ENCODE measurements around the gene NAV3. TPM values are rescaled to one million over a fixed set of nuclear protein-coding genes. Genes with fewer than 3 reads are reported as not detected.
A peak's percentile ranks its signal among the peaks of the same experiment; 100 is the strongest.

Gene NAV3
- total RNA-seq, 2 donors from 2014 or later: 0.20 to 1.9 TPM

DNA sequence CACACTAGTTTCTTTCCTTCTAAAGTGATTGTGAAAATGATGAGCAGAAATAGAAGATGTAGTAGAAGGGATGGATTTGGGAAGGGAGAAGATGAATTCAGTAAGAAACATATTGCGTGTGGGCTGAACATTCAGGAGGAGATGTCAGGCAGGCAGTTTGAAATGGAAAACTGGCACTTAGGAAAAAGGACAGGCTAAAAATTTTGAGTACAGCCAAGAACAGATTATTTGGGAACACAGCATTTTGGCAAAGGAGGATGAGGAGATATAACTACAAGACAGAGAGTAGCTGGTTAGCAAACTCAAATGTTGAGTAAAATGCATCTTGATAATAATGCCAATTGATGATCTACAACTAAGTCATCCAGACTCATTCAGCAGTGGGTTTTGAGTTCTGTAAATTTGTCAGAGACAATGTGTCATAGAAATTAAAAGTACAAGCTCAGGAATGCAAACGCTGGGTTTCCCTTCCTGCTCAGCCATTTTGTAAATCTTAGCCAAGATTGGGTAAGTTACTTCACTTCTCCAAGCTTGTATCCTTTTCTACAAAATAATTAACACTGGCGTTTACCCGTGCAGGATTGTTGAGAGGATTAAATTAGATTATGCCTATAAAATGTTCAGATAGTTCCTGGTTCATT lies 255.0 kb downstream of the NAV3 start:
- no peaks in the 10 kb centered on the region for H3K9me3 ChIP-seq (ENCODE audit: control insufficient read depth, low read length)
- Mint-ChIP-seq H3K4me1 (no peaks in the 10 kb centered on the region), H3K9me3 (no peaks in the 10 kb centered on the region), H3K27ac (no peak overlapping the region), H3K36me3 (ENCODE audit: low read depth) (no peaks in the 10 kb centered on the region), H3K27me3 (ENCODE audit: insufficient read depth) (no peaks in the 10 kb centered on the region), H3K4me3 (no peak overlapping the region)
- H3K27me3 ChIP-seq (ENCODE audit: control insufficient read depth, insufficient read depth, low read length, poor library complexity, severe bottlenecking): no peaks in the 10 kb centered on the region
- WGBS, 2 experiments (ENCODE audit: insufficient coverage in 1 of 2, insufficient read length in 1 of 2): 84 to 90% methylated on average over 1 to 3 of the region's 4 CpGs
- no peak overlapping the region for H3K4me3 ChIP-seq (ENCODE audit: low read length)
- DNase-seq: no peak
- H3K27ac ChIP-seq (ENCODE audit: low read depth, low read length): no peak overlapping the region
- H3K9ac ChIP-seq (ENCODE audit: extremely low read depth, low read length, poor library complexity, severe bottlenecking): no peak overlapping the region
- H3K4me1 ChIP-seq (ENCODE audit: control insufficient read depth, insufficient read depth, low read length): no peaks in the 10 kb centered on the region
- TF ChIP-seq, protein P1, sequence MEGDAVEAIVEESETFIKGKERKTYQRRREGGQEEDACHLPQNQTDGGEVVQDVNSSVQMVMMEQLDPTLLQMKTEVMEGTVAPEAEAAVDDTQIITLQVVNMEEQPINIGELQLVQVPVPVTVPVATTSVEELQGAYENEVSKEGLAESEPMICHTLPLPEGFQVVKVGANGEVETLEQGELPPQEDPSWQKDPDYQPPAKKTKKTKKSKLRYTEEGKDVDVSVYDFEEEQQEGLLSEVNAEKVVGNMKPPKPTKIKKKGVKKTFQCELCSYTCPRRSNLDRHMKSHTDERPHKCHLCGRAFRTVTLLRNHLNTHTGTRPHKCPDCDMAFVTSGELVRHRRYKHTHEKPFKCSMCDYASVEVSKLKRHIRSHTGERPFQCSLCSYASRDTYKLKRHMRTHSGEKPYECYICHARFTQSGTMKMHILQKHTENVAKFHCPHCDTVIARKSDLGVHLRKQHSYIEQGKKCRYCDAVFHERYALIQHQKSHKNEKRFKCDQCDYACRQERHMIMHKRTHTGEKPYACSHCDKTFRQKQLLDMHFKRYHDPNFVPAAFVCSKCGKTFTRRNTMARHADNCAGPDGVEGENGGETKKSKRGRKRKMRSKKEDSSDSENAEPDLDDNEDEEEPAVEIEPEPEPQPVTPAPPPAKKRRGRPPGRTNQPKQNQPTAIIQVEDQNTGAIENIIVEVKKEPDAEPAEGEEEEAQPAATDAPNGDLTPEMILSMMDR (conservative IDR thresholded peaks at IDR 0.05): no peak
- no peaks in the 10 kb centered on the region for H3K36me3 ChIP-seq (ENCODE audit: control insufficient read depth, insufficient read depth, low read length)

DNA sequence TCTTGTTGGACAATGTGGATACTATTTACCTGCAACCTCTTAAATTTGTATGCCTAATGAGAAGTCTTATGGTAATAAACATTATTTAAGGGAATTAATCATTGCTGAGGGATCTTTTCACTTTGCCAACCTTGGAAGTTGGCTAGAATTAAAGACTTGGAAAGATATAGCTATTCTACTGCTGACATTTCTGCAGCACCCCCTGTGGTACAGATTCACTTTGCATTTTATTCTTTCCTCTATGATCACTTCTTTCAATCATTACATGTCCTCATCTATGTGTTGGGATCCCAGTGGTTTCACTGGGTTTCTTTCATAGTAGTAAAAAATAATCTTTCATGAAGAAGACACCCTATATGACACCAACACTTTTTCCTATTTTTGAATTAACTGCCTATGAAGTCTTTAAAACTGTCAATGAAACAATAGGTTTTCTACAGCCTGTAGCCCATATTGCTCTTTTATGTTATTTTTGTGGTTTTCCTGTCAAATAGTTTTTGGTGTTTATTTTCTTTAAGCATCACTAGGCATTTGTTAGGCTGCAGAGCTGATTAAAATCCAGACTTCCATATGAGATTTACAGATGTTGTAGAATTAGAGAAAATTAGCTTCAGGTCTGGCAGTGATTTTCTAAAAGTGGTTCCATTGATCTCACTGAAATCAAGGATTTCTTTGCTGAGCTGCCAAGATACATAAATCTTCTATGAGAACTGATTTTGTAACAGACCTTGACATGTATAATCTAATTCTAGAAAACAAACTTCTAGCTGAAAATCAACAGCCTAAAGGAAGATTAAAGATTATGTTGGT lies 256.1 kb downstream of the NAV3 start:
- no peak overlapping the region for H3K27ac ChIP-seq (ENCODE audit: low read depth, low read length)
- H3K36me3 Mint-ChIP-seq (ENCODE audit: low read depth): no peaks in the 10 kb centered on the region
- H3K9me3 Mint-ChIP-seq: no peaks in the 10 kb centered on the region
- H3K4me1 ChIP-seq (ENCODE audit: control insufficient read depth, insufficient read depth, low read length): no peaks in the 10 kb centered on the region
- H3K4me3 ChIP-seq (ENCODE audit: low read length): no peak overlapping the region
- TF ChIP-seq, protein P1 (conservative IDR thresholded peaks at IDR 0.05): peak; percentile 51
- no peak for DNase-seq
- H3K4me1 Mint-ChIP-seq: no peaks in the 10 kb centered on the region
- no peak overlapping the region for H3K27ac Mint-ChIP-seq
- H3K9ac ChIP-seq (ENCODE audit: extremely low read depth, low read length, poor library complexity, severe bottlenecking): no peak overlapping the region
- no peaks in the 10 kb centered on the region for H3K36me3 ChIP-seq (ENCODE audit: control insufficient read depth, insufficient read depth, low read length)
- H3K27me3 ChIP-seq (ENCODE audit: control insufficient read depth, insufficient read depth, low read length, poor library complexity, severe bottlenecking): no peaks in the 10 kb centered on the region
- H3K4me3 Mint-ChIP-seq: no peak overlapping the region
- no peaks in the 10 kb centered on the region for H3K27me3 Mint-ChIP-seq (ENCODE audit: insufficient read depth)
- no peaks in the 10 kb centered on the region for H3K9me3 ChIP-seq (ENCODE audit: control insufficient read depth, low read length)

DNA sequence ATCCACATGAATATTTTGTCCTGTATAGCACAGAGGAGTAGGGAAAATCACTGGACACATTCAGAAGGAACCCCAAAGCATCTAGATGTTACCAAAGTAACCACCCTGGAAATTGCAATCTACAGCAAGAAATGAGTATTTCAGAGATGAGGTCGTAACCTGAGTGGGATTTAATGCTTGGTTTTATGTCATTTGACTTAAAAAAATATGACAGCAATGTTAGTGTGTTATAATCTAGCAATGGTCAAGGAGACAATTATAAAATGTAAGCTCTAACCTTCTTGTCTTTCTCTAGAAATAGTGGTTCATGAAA lies 256.6 kb downstream of the NAV3 start:
- H3K9me3 Mint-ChIP-seq: no peaks in the 10 kb centered on the region
- no peak overlapping the region for H3K27ac Mint-ChIP-seq
- H3K27me3 Mint-ChIP-seq (ENCODE audit: insufficient read depth): no peaks in the 10 kb centered on the region
- H3K4me3 Mint-ChIP-seq: no peak overlapping the region
- WGBS, 2 experiments (ENCODE audit: insufficient coverage in 1 of 2, insufficient read length in 1 of 2): 87 to 100% methylated on average over 1 of the region's 1 CpG
- no peaks in the 10 kb centered on the region for H3K36me3 ChIP-seq (ENCODE audit: control insufficient read depth, insufficient read depth, low read length)
- TF ChIP-seq, protein P1 (conservative IDR thresholded peaks at IDR 0.05): no peak
- no peaks in the 10 kb centered on the region for H3K4me1 Mint-ChIP-seq
- no peaks in the 10 kb centered on the region for H3K4me1 ChIP-seq (ENCODE audit: control insufficient read depth, insufficient read depth, low read length)
- no peaks in the 10 kb centered on the region for H3K36me3 Mint-ChIP-seq (ENCODE audit: low read depth)
- DNase-seq: no peak
- H3K27ac ChIP-seq (ENCODE audit: low read depth, low read length): no peak overlapping the region
- no peaks in the 10 kb centered on the region for H3K27me3 ChIP-seq (ENCODE audit: control insufficient read depth, insufficient read depth, low read length, poor library complexity, severe bottlenecking)
- H3K9me3 ChIP-seq (ENCODE audit: control insufficient read depth, low read length): no peaks in the 10 kb centered on the region
- H3K4me3 ChIP-seq (ENCODE audit: low read length): no peak overlapping the region
- H3K9ac ChIP-seq (ENCODE audit: extremely low read depth, low read length, poor library complexity, severe bottlenecking): no peak overlapping the region
